ENCODE results near the gene DTX1. TPM values are rescaled to one million over a fixed set of nuclear protein-coding genes. Genes with fewer than 3 reads are reported as not detected.

Gene DTX1
- total and polyA plus RNA-seq, 4 donors = 14.4 to 83.5 (median 48.3) TPM

DNA sequence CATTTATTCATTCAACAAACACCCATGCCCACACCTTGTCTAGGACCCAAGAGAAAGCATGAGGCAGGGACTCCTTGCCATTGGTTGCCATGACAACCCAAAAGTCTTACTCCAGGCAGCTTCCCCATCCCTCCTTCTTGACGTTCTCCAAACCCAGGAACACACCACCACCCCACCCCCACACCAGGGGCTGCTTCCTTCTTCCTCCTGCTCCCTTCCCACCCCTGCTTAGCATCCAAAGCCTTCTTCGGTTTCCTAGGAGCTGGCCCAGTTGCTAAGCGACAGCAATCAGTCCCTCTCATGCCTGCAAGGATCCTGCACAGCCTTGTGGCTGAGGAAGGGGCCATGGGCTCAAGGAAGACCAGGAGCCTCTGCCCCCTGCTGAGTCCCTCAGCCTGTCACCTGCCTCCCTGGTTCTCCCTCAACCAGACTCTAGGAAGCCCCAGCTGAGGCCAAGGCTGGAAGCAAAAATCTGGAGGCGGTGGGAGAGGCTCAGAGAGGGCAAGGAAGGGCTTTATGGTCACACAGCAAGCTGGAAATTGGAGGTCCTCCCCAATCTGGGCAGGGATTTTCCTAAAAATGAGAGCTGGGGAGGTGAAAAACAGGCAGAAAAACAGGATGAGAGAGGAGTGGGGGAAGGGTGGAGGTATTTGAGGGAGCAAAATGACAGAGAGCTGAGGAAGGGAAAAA lies 63.6 kb downstream of the DTX1 start:
- Histone ChIP-seq H3K4me1 (ENCODE audit: control insufficient read depth, insufficient read depth, low read length) (peaks cover 20% of the 10 kb centered on the region), H3K9me3 (ENCODE audit: control insufficient read depth, insufficient read depth, low read length) (no peaks in the 10 kb centered on the region), H3K4me3 (ENCODE audit: low read depth, low read length) (no peak overlapping the region), H3K36me3 (ENCODE audit: control insufficient read depth, insufficient read depth, low read length) (no peaks in the 10 kb centered on the region), H3K27me3 (ENCODE audit: control insufficient read depth, insufficient read depth, low read length) (no peaks in the 10 kb centered on the region), H3K27ac (ENCODE audit: low read depth, low read length) (no peak overlapping the region)
- WGBS (ENCODE audit: insufficient coverage) = 21% methylated on average over 4 of the region's 4 CpGs
- DNase-seq (ENCODE audit: low read depth in 4 of 6, low spot score in 6 of 6) = peak in 5 of 6 donors; percentile 39 to 90 (median 50)

DNA sequence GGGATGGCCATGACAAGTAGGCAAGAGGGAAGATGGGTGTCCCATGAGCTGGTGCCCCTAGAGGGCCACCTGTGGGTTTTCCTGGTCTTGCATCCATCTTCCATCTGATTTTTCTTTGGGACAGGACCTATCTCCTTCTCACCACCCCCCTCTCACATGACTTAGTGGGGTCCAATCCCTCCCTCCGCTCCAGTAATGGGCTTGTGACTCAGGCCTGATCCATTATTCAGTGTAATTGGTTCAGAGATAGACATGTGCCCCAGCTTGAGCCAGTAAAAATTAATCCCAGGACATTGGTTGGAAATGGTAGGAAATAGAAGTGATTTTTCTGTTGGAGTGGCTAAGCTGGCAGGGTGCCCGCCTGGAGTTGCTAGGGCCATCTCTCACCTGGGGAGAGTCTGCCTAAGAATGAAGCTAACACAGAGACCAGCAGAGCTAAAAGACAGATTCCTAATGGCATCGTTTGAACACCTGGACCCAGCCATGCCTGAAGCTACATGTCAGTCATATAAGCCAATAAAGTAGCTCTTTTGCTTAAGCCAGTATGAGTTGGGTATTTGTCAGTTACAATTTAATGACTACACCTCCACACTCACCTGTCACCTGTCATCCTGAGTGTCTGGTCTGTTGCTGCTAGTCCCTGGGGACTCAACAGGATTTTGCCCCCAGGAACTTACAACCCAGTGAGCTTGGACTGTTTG lies 64.3 kb downstream of the DTX1 start:
- H3K27me3 ChIP-seq (ENCODE audit: control insufficient read depth, insufficient read depth, low read length) = no peaks in the 10 kb centered on the region
- no peak overlapping the region for H3K4me3 ChIP-seq (ENCODE audit: low read depth, low read length)
- H3K27ac ChIP-seq (ENCODE audit: low read depth, low read length) = no peak overlapping the region
- peak in 1 of 6 donors; percentile 33 for DNase-seq (ENCODE audit: low read depth in 4 of 6, low spot score in 6 of 6)
- peaks cover 20% of the 10 kb centered on the region for H3K4me1 ChIP-seq (ENCODE audit: control insufficient read depth, insufficient read depth, low read length)
- no peaks in the 10 kb centered on the region for H3K9me3 ChIP-seq (ENCODE audit: control insufficient read depth, insufficient read depth, low read length)
- H3K36me3 ChIP-seq (ENCODE audit: control insufficient read depth, insufficient read depth, low read length) = no peaks in the 10 kb centered on the region
- 83% methylated on average over 1 of the region's 3 CpGs for WGBS (ENCODE audit: insufficient coverage)

DNA sequence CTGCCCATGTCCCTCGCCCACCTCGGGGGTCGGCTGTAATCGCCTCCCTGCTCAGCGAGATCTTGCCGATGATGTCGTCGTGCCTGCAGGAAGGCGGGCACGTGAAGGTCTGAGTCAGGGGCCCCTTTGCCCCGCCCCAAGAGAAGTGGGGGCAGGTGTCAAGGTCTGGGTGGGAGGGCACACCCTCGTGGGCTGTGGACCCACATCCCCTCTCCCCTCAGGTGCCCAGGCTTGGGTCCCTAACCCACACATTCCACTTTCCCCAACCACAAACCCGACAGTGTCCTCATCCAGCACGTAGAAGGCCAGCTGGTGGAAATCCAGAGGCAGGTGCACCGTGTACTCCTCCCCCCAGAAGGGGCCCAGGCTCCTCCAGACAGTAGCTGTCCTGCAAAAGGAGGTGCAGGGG lies 71.3 kb downstream of the DTX1 start:
- no peak overlapping the region for H3K4me3 ChIP-seq (ENCODE audit: low read depth, low read length)
- no peaks in the 10 kb centered on the region for H3K36me3 ChIP-seq (ENCODE audit: control insufficient read depth, insufficient read depth, low read length)
- H3K27ac ChIP-seq (ENCODE audit: low read depth, low read length) = no peak overlapping the region
- 37% methylated on average over 14 of the region's 15 CpGs for WGBS (ENCODE audit: insufficient coverage)
- peaks cover 7% of the 10 kb centered on the region for H3K4me1 ChIP-seq (ENCODE audit: control insufficient read depth, insufficient read depth, low read length)
- no peak for DNase-seq (ENCODE audit: low read depth in 4 of 6, low spot score in 6 of 6)
- H3K27me3 ChIP-seq (ENCODE audit: control insufficient read depth, insufficient read depth, low read length) = no peaks in the 10 kb centered on the region
- no peaks in the 10 kb centered on the region for H3K9me3 ChIP-seq (ENCODE audit: control insufficient read depth, insufficient read depth, low read length)

DNA sequence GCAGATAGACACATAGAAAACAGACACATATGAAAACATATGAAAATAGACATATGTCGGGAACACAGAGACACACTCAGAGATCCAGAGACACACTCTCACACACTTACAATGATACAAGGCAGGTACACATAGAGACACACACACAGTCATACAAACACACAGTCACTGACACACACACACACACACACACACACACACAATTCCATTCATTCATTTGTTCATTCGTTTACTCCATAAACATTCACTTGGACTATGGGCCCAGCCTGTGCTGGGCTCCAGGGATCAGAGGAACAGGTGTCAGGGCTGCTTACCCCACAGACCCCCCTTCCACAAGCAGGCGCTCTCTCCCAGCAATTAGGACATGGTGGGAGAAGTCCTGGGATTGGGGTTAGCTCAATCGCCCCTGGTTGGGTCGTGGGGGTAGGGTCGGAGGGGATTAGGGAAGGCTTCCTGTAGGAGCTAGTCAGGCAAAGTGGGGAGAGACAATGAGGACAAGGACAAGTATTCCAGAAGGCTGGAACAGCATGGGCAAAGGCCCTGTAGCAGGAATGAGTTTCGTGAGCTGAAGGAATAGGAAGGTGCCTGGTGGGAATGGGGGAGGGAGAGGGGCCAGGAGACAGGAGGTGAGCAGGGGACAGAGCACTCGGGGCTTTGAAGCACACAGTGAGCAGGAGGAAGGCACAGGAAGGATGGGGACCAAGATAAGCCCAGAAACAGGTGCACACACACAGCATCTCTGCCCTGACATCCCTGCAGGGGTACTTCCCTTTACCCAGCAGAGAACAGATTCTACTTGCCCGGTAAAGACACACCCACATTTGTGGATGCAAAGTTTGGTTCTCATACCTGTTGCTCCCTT lies 72.5 kb downstream of the DTX1 start:
- no peaks in the 10 kb centered on the region for H3K9me3 ChIP-seq (ENCODE audit: control insufficient read depth, insufficient read depth, low read length)
- 56% methylated on average over 6 of the region's 9 CpGs for WGBS (ENCODE audit: insufficient coverage)
- H3K27me3 ChIP-seq (ENCODE audit: control insufficient read depth, insufficient read depth, low read length) = no peaks in the 10 kb centered on the region
- no peak overlapping the region for H3K4me3 ChIP-seq (ENCODE audit: low read depth, low read length)
- DNase-seq (ENCODE audit: low read depth in 4 of 6, low spot score in 6 of 6) = no peak
- peaks cover 8% of the 10 kb centered on the region for H3K4me1 ChIP-seq (ENCODE audit: control insufficient read depth, insufficient read depth, low read length)
- H3K36me3 ChIP-seq (ENCODE audit: control insufficient read depth, insufficient read depth, low read length) = no peaks in the 10 kb centered on the region
- no peak overlapping the region for H3K27ac ChIP-seq (ENCODE audit: low read depth, low read length)

DNA sequence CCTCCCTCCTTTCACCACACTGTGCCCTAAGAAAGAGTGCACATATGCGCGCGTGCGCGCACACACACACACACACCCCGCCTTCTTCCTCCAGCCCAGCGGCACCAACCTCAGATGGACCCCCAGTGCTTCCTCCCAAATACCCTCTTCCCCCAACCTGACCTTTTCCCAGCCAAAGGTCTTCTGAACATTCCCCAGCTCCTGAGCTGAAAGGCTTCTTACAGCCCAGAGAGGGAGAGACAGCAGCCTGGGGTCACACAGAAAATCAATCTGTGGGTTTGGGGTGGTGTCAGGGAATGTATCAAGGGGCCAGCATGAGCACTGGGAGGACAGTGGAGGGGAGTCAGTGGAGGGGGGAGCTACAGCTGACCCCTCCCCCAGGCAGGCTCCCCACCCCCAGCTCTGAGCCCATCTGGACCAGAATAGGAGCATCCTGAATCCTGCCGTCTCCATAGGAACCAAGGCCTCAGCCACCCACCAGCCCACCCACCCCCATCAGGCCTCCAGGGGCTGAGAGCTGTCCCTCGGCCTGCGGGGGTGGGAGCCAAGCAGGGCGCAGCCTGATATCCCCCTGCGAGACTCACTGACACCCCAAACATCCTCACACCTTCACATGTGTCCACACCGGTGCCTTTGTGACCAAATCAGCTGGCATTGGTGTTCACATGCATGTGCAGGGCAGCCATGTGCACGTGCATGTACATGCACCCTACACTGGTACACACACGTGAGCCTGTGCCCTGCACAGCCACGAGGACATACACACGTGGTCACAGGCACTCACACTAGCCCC lies 73.3 kb downstream of the DTX1 start:
- peaks cover 5% of the 10 kb centered on the region for H3K27me3 ChIP-seq (ENCODE audit: control insufficient read depth, insufficient read depth, low read length)
- WGBS (ENCODE audit: insufficient coverage) = 80% methylated on average over 17 of the region's 17 CpGs
- no peak overlapping the region for H3K27ac ChIP-seq (ENCODE audit: low read depth, low read length)

DNA sequence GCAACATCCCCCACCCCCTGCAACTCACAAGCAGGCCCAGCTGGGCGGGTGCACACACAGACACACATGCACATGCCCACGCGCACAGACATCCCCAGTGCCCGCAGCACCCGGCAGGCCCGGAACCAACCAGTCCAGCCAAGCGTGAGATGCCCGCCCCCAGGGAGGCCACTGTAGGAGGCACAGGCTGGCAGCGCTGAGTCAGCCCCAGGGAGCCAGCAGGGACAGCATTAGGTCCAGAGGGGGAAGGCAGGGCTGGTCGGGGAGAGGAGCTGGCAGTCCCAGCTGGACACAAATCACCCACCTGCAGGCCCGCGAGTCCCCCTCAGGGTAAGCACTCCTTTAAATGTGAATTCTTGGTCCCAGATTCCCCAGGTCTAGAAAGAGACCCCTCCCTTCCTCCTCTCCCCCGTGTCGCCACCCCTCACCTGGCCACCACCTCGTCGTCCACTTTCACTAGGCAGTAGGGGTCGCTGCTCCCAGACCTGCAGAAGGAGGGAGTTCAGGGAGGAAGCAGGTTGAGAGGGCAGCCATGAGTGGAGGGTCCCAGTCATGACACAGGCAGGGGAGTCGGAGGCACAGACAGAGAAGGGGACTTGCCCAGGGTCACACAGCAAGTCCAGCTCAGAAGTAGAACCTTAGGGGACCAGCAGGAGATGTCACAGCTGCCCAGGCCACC lies 74.1 kb downstream of the DTX1 start:
- H3K36me3 ChIP-seq (ENCODE audit: control insufficient read depth, insufficient read depth, low read length) = no peaks in the 10 kb centered on the region
- H3K4me1 ChIP-seq (ENCODE audit: control insufficient read depth, insufficient read depth, low read length) = peaks cover 23% of the 10 kb centered on the region
- H3K9me3 ChIP-seq (ENCODE audit: control insufficient read depth, insufficient read depth, low read length) = no peaks in the 10 kb centered on the region
- no peak overlapping the region for H3K4me3 ChIP-seq (ENCODE audit: low read depth, low read length)
- 35% methylated on average over 13 of the region's 18 CpGs for WGBS (ENCODE audit: insufficient coverage)
- DNase-seq (ENCODE audit: low read depth in 4 of 6, low spot score in 6 of 6) = no peak
- peaks cover 12% of the 10 kb centered on the region for H3K27me3 ChIP-seq (ENCODE audit: control insufficient read depth, insufficient read depth, low read length)
- H3K27ac ChIP-seq (ENCODE audit: low read depth, low read length) = no peak overlapping the region

More for the DNA sequence above, 73.3 kb downstream of the DTX1 start:
- Histone ChIP-seq H3K9me3 (ENCODE audit: control insufficient read depth, insufficient read depth, low read length) (no peaks in the 10 kb centered on the region), H3K4me3 (ENCODE audit: low read depth, low read length) (no peak overlapping the region), H3K36me3 (ENCODE audit: control insufficient read depth, insufficient read depth, low read length) (no peaks in the 10 kb centered on the region), H3K4me1 (ENCODE audit: control insufficient read depth, insufficient read depth, low read length) (peaks cover 16% of the 10 kb centered on the region)
- DNase-seq (ENCODE audit: low read depth in 4 of 6, low spot score in 6 of 6) = no peak

DNA sequence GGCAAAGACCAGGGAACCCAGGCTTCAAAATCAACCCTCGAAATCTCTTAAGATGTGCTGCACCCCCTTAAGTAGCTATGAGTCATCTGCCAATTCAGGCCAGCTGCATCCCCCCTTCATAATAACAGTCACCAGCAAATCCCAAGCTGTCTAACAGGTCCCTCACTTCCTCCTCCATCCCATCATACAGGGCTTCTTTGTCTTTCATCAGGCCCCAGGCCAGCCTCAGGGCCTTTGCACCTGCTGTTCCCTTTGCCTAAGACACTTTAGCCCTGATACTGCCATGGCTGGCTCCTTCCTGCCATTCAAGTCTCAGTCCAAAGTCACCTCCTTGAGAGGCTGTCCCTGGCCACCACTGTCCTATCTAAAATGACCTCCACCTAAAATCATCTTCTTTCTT lies 75.0 kb downstream of the DTX1 start:
- Histone ChIP-seq H3K27me3 (ENCODE audit: control insufficient read depth, insufficient read depth, low read length) (peaks cover 17% of the 10 kb centered on the region), H3K9me3 (ENCODE audit: control insufficient read depth, insufficient read depth, low read length) (no peaks in the 10 kb centered on the region), H3K36me3 (ENCODE audit: control insufficient read depth, insufficient read depth, low read length) (no peaks in the 10 kb centered on the region), H3K4me3 (ENCODE audit: low read depth, low read length) (no peak overlapping the region), H3K4me1 (ENCODE audit: control insufficient read depth, insufficient read depth, low read length) (peaks cover 28% of the 10 kb centered on the region), H3K27ac (ENCODE audit: low read depth, low read length) (no peak overlapping the region)
- DNase-seq (ENCODE audit: low read depth in 4 of 6, low spot score in 6 of 6) = no peak
- 83% methylated on average over 1 of the region's 1 CpG for WGBS (ENCODE audit: insufficient coverage)

DNA sequence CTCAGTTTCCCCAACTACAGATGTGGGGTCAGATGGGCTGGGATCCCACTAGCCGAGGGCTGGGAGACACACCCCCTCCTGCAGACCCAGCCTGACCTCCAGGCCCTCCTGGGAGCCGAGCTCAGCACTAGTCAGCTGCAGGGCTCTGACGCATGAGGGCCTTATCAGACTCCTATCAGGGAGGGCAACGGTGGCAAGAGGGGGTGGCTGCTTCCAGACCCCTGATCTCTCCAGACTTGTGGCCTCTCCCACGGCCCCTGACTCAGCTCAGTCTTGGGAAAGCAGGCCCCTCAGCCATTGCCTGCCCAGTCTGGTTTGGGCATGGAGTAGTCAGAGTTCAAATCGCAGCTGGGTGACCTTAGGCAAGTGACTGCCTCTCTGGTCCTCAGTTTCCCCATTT lies 76.5 kb downstream of the DTX1 start:
- peaks cover 21% of the 10 kb centered on the region for H3K27me3 ChIP-seq (ENCODE audit: control insufficient read depth, insufficient read depth, low read length)

DNA sequence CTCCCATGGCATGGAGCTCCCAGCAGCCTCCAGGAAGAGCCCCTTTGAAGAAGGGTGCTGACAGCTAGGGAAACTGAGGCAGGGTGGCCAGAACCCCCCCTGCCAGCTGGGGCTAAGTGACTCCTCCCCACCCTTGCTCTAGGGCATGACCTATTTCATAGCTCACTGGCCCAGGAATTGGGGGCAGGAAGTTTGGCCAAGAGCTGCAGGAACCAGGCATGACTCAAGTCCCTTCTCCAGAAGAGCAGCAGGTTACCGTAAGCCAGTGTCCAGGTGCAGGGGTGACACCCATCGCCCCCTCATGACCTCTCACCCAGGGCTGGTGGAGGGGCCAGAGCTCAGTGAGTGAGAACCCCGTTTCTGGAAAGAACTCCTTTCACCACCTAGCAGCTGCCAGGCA lies 77.1 kb downstream of the DTX1 start:
- 75% methylated on average over 2 of the region's 3 CpGs for WGBS (ENCODE audit: insufficient coverage)
- no peak overlapping the region for H3K4me3 ChIP-seq (ENCODE audit: low read depth, low read length)

More for the DNA sequence above, 76.5 kb downstream of the DTX1 start:
- Histone ChIP-seq H3K4me3 (ENCODE audit: low read depth, low read length) (no peak overlapping the region), H3K27ac (ENCODE audit: low read depth, low read length) (no peak overlapping the region), H3K9me3 (ENCODE audit: control insufficient read depth, insufficient read depth, low read length) (no peaks in the 10 kb centered on the region), H3K36me3 (ENCODE audit: control insufficient read depth, insufficient read depth, low read length) (no peaks in the 10 kb centered on the region), H3K4me1 (ENCODE audit: control insufficient read depth, insufficient read depth, low read length) (peaks cover 28% of the 10 kb centered on the region)
- WGBS (ENCODE audit: insufficient coverage) = 66% methylated on average over 4 of the region's 6 CpGs
- DNase-seq (ENCODE audit: low read depth in 4 of 6, low spot score in 6 of 6) = no peak

More for the DNA sequence above, 77.1 kb downstream of the DTX1 start:
- H3K27ac ChIP-seq (ENCODE audit: low read depth, low read length) = no peak overlapping the region
- peaks cover 28% of the 10 kb centered on the region for H3K4me1 ChIP-seq (ENCODE audit: control insufficient read depth, insufficient read depth, low read length)
- no peaks in the 10 kb centered on the region for H3K9me3 ChIP-seq (ENCODE audit: control insufficient read depth, insufficient read depth, low read length)
- H3K36me3 ChIP-seq (ENCODE audit: control insufficient read depth, insufficient read depth, low read length) = no peaks in the 10 kb centered on the region
- H3K27me3 ChIP-seq (ENCODE audit: control insufficient read depth, insufficient read depth, low read length) = peaks cover 21% of the 10 kb centered on the region
- no peak for DNase-seq (ENCODE audit: low read depth in 4 of 6, low spot score in 6 of 6)
